K562 (cell line): Measurements from ENCODE around the gene DNAJB11. TPM values are rescaled to one million over a fixed set of nuclear protein-coding genes. Genes with fewer than 3 reads are reported as not detected.
A peak's percentile ranks its signal among the peaks of the same experiment; 100 is the strongest.

Experiments
- CBX5 ChIP-seq: IDR thresholded peaks from 2 replicates; pipeline ENCODE4 v1.6.1; 2014; ENCODE audit warnings: low read depth, borderline replicate concordance
- ESRRB ChIP-seq: fragments of 250-450 bp; sonication (Bioruptor Pico); IDR thresholded peaks from 2 replicates; pipeline ENCODE4 v1.5.0; 2020; ENCODE audit warnings: mild to moderate bottlenecking, moderate library complexity, borderline replicate concordance
- GATA2 ChIP-seq: sonication (generic); formaldehyde crosslinking; IDR thresholded peaks from 2 replicates; pipeline ENCODE4 v1.4.0; 2020; ENCODE audit warnings: mild to moderate bottlenecking, missing genetic modification reagents
- HMGXB4 ChIP-seq: sonication (generic); formaldehyde crosslinking; IDR thresholded peaks from 2 replicates; pipeline ENCODE4 v1.8.1; 2023; ENCODE audit warnings: mild to moderate bottlenecking, missing genetic modification reagents
- MAZ ChIP-seq, 2 experiments: fragments of 450-650 bp in 1 of 2; sonication (generic) in 1 of 2; formaldehyde crosslinking; IDR thresholded peaks in 1 of 2; conservative IDR thresholded peaks in 1 of 2; 2 replicates each; pipeline versions ENCODE4 v1.4.0 to v1.5.0; 2020; ENCODE audit warnings: mild to moderate bottlenecking in 1 of 2, missing genetic modification reagents in 1 of 2
- MECOM ChIP-seq: fragments of 250-450 bp; sonication (Bioruptor Pico); IDR thresholded peaks from 2 replicates; pipeline ENCODE4 v1.8.0; 2022; ENCODE audit warnings: inconsistent platforms
- NCOA2 ChIP-seq, 2 experiments: fragments of 450-650 bp; IDR thresholded peaks; 2 replicates each; pipeline ENCODE4 v1.6.1; 2018; ENCODE audit warnings: mild to moderate bottlenecking in 2 of 2, moderate library complexity in 1 of 2; ENCODE audit not compliant: partially characterized antibody in 2 of 2
- NFRKB ChIP-seq: fragments of 450-650 bp; IDR thresholded peaks from 2 replicates; pipeline ENCODE4 v1.6.1; 2016; ENCODE audit warnings: low read depth
- PHF20 ChIP-seq: fragments of 450-650 bp; IDR thresholded peaks from 2 replicates; pipeline ENCODE4 v1.6.1; 2018; ENCODE audit not compliant: partially characterized antibody
- PTBP1 ChIP-seq: fragments of 200-400 bp; formaldehyde crosslinking; IDR thresholded peaks from 2 replicates; pipeline ENCODE4 v1.6.1; 2017; ENCODE audit warnings: low read depth, low read length
- SIN3A ChIP-seq, 2 experiments: fragments of 150-350 bp in 1 of 2; IDR thresholded peaks; 2 replicates each; pipeline ENCODE4 v1.6.1; 2011 to 2016; ENCODE audit warnings: borderline replicate concordance in 2 of 2, low read depth in 2 of 2, low read length in 2 of 2, mild to moderate bottlenecking in 2 of 2, moderate library complexity in 2 of 2; ENCODE audit not compliant: control insufficient read depth in 1 of 2
- SNRNP70 ChIP-seq: fragments of 200-400 bp; formaldehyde crosslinking; optimal IDR thresholded peaks from 2 replicates; pipeline ENCODE3; 2017; ENCODE audit warnings: low read depth, low read length
- ZFP36 ChIP-seq: fragments of 150-350 bp; IDR thresholded peaks from 2 replicates; pipeline ENCODE4 v1.6.1; 2018; ENCODE audit warnings: low read length, low read depth; ENCODE audit not compliant: partially characterized antibody
- ZHX1 ChIP-seq: fragments of 150-350 bp; conservative IDR thresholded peaks from 2 replicates; pipeline ENCODE4 v1.6.1; 2014; ENCODE audit warnings: low read length
- ZNF586 ChIP-seq: fragments of 450-650 bp; formaldehyde crosslinking; conservative IDR thresholded peaks from 2 replicates; pipeline ENCODE4 v1.4.0; 2020; ENCODE audit warnings: mild to moderate bottlenecking, moderate library complexity
- polyA plus RNA-seq, 8 experiments: library from polyadenylated mRNA; depleted of rRNA in 4 of 8; stranded (reverse) in 5 of 8; unstranded in 3 of 8; fragments of >200 nt; fragmentation: Nextera tagmentation in 2 of 8; fragmentation: Illumina TruSeq in 1 of 8; extraction: Ambion mirVana in 2 of 8; extraction: Trizol in 1 of 8; gene quantifications; 2 replicates each; pipeline versions ENCODE4 v1.2.1 to v1.2.3, GENCODE V29; 2011 to 2014; ENCODE audit warnings: inconsistent platforms in 1 of 8, missing spikeins in 1 of 8
- total RNA-seq, 7 experiments: library from RNA; depleted of rRNA in 6 of 7; stranded (reverse); fragments of >200 nt in 6 of 7; fragmentation: Illumina TruSeq in 2 of 7; extraction: Trizol in 2 of 7; gene quantifications; 2 replicates each; pipeline versions ENCODE4 v1.2.1 to v1.2.3, GENCODE V29; 2011 to 2021; ENCODE audit warnings: low replicate concordance in 1 of 7
- TF ChIP-seq, protein P1 (sequence below): fragments of 150-350 bp; IDR thresholded peaks from 2 replicates; pipeline ENCODE4 v1.6.1; 2014; ENCODE audit warnings: low read depth, mild to moderate bottlenecking, low read length, borderline replicate concordance
- TF ChIP-seq, protein P2 (sequence below): IDR thresholded peaks from 3 replicates; pipeline ENCODE4 v1.6.1; 2011; ENCODE audit warnings: borderline replicate concordance, mild to moderate bottlenecking; ENCODE audit not compliant: insufficient read length, insufficient read depth

The DNAJB11 gene
- total and polyA plus RNA-seq, 9 of the 15 experiments (the other 6 are each of a cell fraction or from before 2014, with no cell fraction given) = 14.8 to 74.7 (median 63.8) TPM

- TF ChIP-seq GATA2 (CRISPR knock-in tag) = no peak; the same call in 1 of the 2 replicates
- no peak for TF ChIP-seq ZHX1
- TF ChIP-seq SIN3A (IDR thresholded peaks at IDR 0.05; ENCODE audit: borderline replicate concordance in 2 of 2, control insufficient read depth in 1 of 2, low read depth in 2 of 2, low read length in 2 of 2) = peak in 1 of 2 experiments; percentile 72; a peak in 2 of 4 replicates
- TF ChIP-seq NCOA2 (IDR thresholded peaks at IDR 0.05; ENCODE audit: partially characterized antibody in 2 of 2) = no peak
- TF ChIP-seq CBX5 = no peak
- no peak for TF ChIP-seq SNRNP70
- 0 out of 2 replicates have a peak, but pooled peaks have one; percentile 34 for TF ChIP-seq PTBP1
- no peak for TF ChIP-seq ZFP36
- no peak for TF ChIP-seq HMGXB4 (CRISPR knock-in tag)
- no peak for TF ChIP-seq NFRKB
- TF ChIP-seq ESRRB (CRISPR knock-in tag) = no peak
- TF ChIP-seq PHF20 = no peak
- no peak for TF ChIP-seq ZNF586
- TF ChIP-seq, protein P1, sequence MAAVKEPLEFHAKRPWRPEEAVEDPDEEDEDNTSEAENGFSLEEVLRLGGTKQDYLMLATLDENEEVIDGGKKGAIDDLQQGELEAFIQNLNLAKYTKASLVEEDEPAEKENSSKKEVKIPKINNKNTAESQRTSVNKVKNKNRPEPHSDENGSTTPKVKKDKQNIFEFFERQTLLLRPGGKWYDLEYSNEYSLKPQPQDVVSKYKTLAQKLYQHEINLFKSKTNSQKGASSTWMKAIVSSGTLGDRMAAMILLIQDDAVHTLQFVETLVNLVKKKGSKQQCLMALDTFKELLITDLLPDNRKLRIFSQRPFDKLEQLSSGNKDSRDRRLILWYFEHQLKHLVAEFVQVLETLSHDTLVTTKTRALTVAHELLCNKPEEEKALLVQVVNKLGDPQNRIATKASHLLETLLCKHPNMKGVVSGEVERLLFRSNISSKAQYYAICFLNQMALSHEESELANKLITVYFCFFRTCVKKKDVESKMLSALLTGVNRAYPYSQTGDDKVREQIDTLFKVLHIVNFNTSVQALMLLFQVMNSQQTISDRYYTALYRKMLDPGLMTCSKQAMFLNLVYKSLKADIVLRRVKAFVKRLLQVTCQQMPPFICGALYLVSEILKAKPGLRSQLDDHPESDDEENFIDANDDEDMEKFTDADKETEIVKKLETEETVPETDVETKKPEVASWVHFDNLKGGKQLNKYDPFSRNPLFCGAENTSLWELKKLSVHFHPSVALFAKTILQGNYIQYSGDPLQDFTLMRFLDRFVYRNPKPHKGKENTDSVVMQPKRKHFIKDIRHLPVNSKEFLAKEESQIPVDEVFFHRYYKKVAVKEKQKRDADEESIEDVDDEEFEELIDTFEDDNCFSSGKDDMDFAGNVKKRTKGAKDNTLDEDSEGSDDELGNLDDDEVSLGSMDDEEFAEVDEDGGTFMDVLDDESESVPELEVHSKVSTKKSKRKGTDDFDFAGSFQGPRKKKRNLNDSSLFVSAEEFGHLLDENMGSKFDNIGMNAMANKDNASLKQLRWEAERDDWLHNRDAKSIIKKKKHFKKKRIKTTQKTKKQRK = no peak
- TF ChIP-seq MAZ (CRISPR knock-in tag; conservative IDR thresholded peaks at IDR 0.05 in 1 of 2, IDR thresholded peaks at IDR 0.05 in 1 of 2) = peak; percentile 59 to 85
- no peak for TF ChIP-seq MECOM (CRISPR knock-in tag)
- TF ChIP-seq, protein P2, sequence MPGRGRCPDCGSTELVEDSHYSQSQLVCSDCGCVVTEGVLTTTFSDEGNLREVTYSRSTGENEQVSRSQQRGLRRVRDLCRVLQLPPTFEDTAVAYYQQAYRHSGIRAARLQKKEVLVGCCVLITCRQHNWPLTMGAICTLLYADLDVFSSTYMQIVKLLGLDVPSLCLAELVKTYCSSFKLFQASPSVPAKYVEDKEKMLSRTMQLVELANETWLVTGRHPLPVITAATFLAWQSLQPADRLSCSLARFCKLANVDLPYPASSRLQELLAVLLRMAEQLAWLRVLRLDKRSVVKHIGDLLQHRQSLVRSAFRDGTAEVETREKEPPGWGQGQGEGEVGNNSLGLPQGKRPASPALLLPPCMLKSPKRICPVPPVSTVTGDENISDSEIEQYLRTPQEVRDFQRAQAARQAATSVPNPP = no peak
These were observed 3.2 kb upstream of the DNAJB11 start, which contains the start of gene TBCCD1 (continued) for GRCh38 chr3:186567072-186567921.
